ENCODE measurements around the gene PARP2. TPM values are rescaled to one million over a fixed set of nuclear protein-coding genes. Genes with fewer than 3 reads are reported as not detected.
A peak's percentile ranks its signal among the peaks of the same experiment; 100 is the strongest.
"Not testable (repeated sequence)": the region's sequence is repeated elsewhere in the genome, so short reads cannot be mapped to it uniquely, and the experiment has no call there.

PARP2 gene
- total RNA-seq, 4 donors from 2014 or later, result 1.8 to 22.5 (median 16.0) TPM

- H3K27ac ChIP-seq, result peak within 1 kb of the TSS; percentile 89 to 97
- TF ChIP-seq POLR2A (IDR thresholded peaks at IDR 0.05) (peak; percentile 46 to 58), CTCF (IDR thresholded peaks at IDR 0.05) (peak in 1 of 4 experiments; percentile 20)
- no peaks in the 10 kb centered on the region for H3K36me3 ChIP-seq
- DNase-seq, result peak; percentile 50 to 87
- H3K9me3 ChIP-seq, result no peaks in the 10 kb centered on the region
- intact Hi-C loops (cut with DNase I; ENCODE audit: low total_unique reads), result loop anchor here (10.0 kb wide), 1 partner anchor 272 kb away; no protein-coding TSS in a partner anchor
- H3K4me3 ChIP-seq, result peak within 1 kb of the TSS; percentile 52 to 80
- no peaks in the 10 kb centered on the region for H3K4me1 ChIP-seq
- H3K27me3 ChIP-seq, result no peaks in the 10 kb centered on the region
Measured at GRCh38 chr14:20332788-20333493, 10.5 kb upstream of the PARP2 start, which contains the start of gene CCNB1IP1. TSS of gene CCNB1IP1 (minus strand) at chr14:20333279. CDS start at chr14:20316523, 16,756 bp downstream.

GRCh38 chr14:20333494-20333841 lies 10.0 kb upstream of the PARP2 start:
- no peak for DNase-seq
- Histone ChIP-seq H3K9me3 (no peaks in the 10 kb centered on the region), H3K27me3 (no peaks in the 10 kb centered on the region), H3K4me3 (peak overlapping the region; percentile 52 to 80), H3K36me3 (no peaks in the 10 kb centered on the region), H3K27ac (peak overlapping the region; percentile 89 to 97), H3K4me1 (no peaks in the 10 kb centered on the region)
- intact Hi-C loops (cut with DNase I; ENCODE audit: low total_unique reads), result loop anchor here (10.0 kb wide), 1 partner anchor 271 kb away; no protein-coding TSS in a partner anchor
- TF ChIP-seq CTCF (IDR thresholded peaks at IDR 0.05) (no peak), POLR2A (IDR thresholded peaks at IDR 0.05) (no peak)

- Histone ChIP-seq H3K9me3 (no peaks in the 10 kb centered on the region), H3K27ac (peak overlapping the region; percentile 89 to 97), H3K27me3 (no peaks in the 10 kb centered on the region), H3K4me3 (no peak overlapping the region), H3K36me3 (no peaks in the 10 kb centered on the region), H3K4me1 (no peaks in the 10 kb centered on the region)
- intact Hi-C loops (cut with DNase I; ENCODE audit: low total_unique reads), result loop anchor here (10.0 kb wide), 1 partner anchor 271 kb away; no protein-coding TSS in a partner anchor
- no peak for DNase-seq
- TF ChIP-seq POLR2A (IDR thresholded peaks at IDR 0.05) (no peak), CTCF (IDR thresholded peaks at IDR 0.05) (no peak)
Measured at GRCh38 chr14:20334017-20334416, 9.4 kb upstream of the PARP2 start.

- H3K36me3 ChIP-seq; H3K9me3 ChIP-seq; H3K4me3 ChIP-seq; DNase-seq; H3K27ac ChIP-seq; intact Hi-C loops (cut with DNase I; ENCODE audit: low total_unique reads); H3K27me3 ChIP-seq; H3K4me1 ChIP-seq: not testable (repeated sequence)
Measured at GRCh38 chr14:20341032-20341431, 2.4 kb upstream of the PARP2 start.

GRCh38 chr14:20341646-20342045 lies 1.8 kb upstream of the PARP2 start:
- TF ChIP-seq POLR2A (IDR thresholded peaks at IDR 0.05), result no peak
- TF ChIP-seq CTCF (IDR thresholded peaks at IDR 0.05), result no peak
- intact Hi-C loops (cut with DNase I; ENCODE audit: low total_unique reads), result no loop called here
- Histone ChIP-seq H3K27ac (peak overlapping the region; percentile 97 to 99), H3K9me3 (no peaks in the 10 kb centered on the region), H3K27me3 (no peaks in the 10 kb centered on the region), H3K36me3 (no peaks in the 10 kb centered on the region), H3K4me3 (peak overlapping the region; percentile 70 to 85), H3K4me1 (no peaks in the 10 kb centered on the region)
- no peak for DNase-seq
